Heart right ventricle (tissue), 16 donors: ENCODE data around the gene STAT5B. TPM values are rescaled to one million over a fixed set of nuclear protein-coding genes. Genes with fewer than 3 reads are reported as not detected.
A peak's percentile ranks its signal among the peaks of the same experiment; 100 is the strongest.

Source experiments
- ATAC-seq, 8 donors: fragments of 200-7000 bp; cut with Tn5 transposase; one replicate each; pipeline ENCODE4 v1.9.1; 2020; ENCODE audit warnings: mild to moderate bottlenecking in 8 of 8, moderate library complexity in 8 of 8, moderate number of reproducible peaks in 1 of 8
- DNase-seq, 2 donors: peaks; one replicate each; pipeline ENCODE4 v3.0.0-alpha.2; 2020
- H3K27ac ChIP-seq, 10 donors: fragments of 200-600 bp; sonication (generic) in 2 of 10; one replicate each; pipeline versions ENCODE4 v1.5.0 to v1.8.0; 2020 to 2022; ENCODE audit warnings: mild to moderate bottlenecking in 3 of 10
- H3K27me3 ChIP-seq, 7 donors: fragments of 200-600 bp; one replicate each; pipeline ENCODE4 v1.8.0; 2021 to 2022; ENCODE audit warnings: mild to moderate bottlenecking in 2 of 7
- H3K36me3 ChIP-seq, 9 donors: fragments of 200-600 bp; sonication (generic) in 1 of 9; one replicate each; pipeline versions ENCODE4 v1.5.0 to v1.8.0; 2020 to 2022; ENCODE audit warnings: mild to moderate bottlenecking in 2 of 9
- H3K4me1 ChIP-seq, 9 donors: fragments of 200-600 bp; sonication (generic) in 1 of 9; one replicate each; pipeline versions ENCODE4 v1.5.0 to v1.8.0; 2020 to 2022; ENCODE audit warnings: mild to moderate bottlenecking in 4 of 9
- H3K4me3 ChIP-seq, 10 donors: fragments of 200-600 bp; sonication (generic) in 2 of 10; one replicate each; pipeline versions ENCODE4 v1.5.0 to v1.8.0; 2020 to 2022; ENCODE audit warnings: mild to moderate bottlenecking in 7 of 10, moderate library complexity in 2 of 10
- H3K9me3 ChIP-seq, 11 donors: fragments of 200-600 bp in 10 of 11; sonication (generic) in 2 of 11; one replicate each; pipeline versions ENCODE4 v1.5.0 to v1.8.0; 2013 to 2022; ENCODE audit warnings: mild to moderate bottlenecking in 2 of 11, control low read depth in 1 of 11, moderate library complexity in 1 of 11
- CTCF ChIP-seq, 9 donors: fragments of 200-600 bp; sonication (generic) in 2 of 9; IDR thresholded peaks; one replicate each; pipeline versions ENCODE4 v1.5.0 to v1.8.0; 2021 to 2022; ENCODE audit warnings: antibody characterized with exemption in 9 of 9, mild to moderate bottlenecking in 5 of 9, moderate library complexity in 1 of 9
- WGBS, 2 donors: extraction: QIAGEN DNeasy Blood & Tissue Kit; methylation state at CpG; one replicate each; pipeline ENCODE4 v1.1.7; 2013; ENCODE audit warnings: inconsistent platforms in 1 of 2; 5-methylcytosine and 5-hydroxymethylcytosine counted together
- intact Hi-C, 10 donors: fragments of 100-400 bp; cut with DNase I; formaldehyde crosslinking; loops; one replicate each; pipeline versions ENCODE4 v1.11.1 to v1.14.2; 2022
- polyA plus RNA-seq, 2 donors: library from polyadenylated mRNA; stranded (reverse); fragments of 200-250 nt; gene quantifications; one replicate each; pipeline ENCODE4 v1.2.3, GENCODE V29; 2013
- total RNA-seq, 10 donors: library from RNA; stranded (reverse); fragmentation: NEBNext Ultra II Directional in 3 of 10; extraction: Animal tissue kit (Norgen Biotek cat#: 25700) in 3 of 10; gene quantifications; one replicate each; pipeline versions ENCODE4 v1.2.1 to v1.2.4, GENCODE V29; 2021 to 2023
- donor health status: Arrhythmogenic right ventricular cardiomyopathy.
- donor health status: ischemic (EF 13 %, LVEDD 7.1; RV severe dilation, severe dysfunction).
- donor health status: healthy with polysubstance abuse.
- donor health status: DM: no; HTN: yes; CAD: no.
- donor health status: DM: no; HTN: no; CAD: no.
- donor health status: ischemic (EF 25% LVEDD 6.9; RV normal size, moderate dysfunction).
- donor health status: ischemic (EF 25% LVEDD 5.7; RV mildly dilated, moderate dysfunction).
- donor health status: healthy.
- donor health status: DM: yes; HTN: yes; CAD: no.
- donor health status: Ischemic cardiomyopathy.
- donor health status: ischemic (EF 35%, LVEDD 5.7; RV mildly dilated, moderate dysfunction).
- donor health status: nonischemic (EF 11% LVEDD 7.7; RV severe dilation, severe dysfunction).
- donor health status: DM: yes; HTN: yes; CAD: no.
- donor health status: PGD.
- donor health status: ischemic (EF 29% LVEDD 5.4; RV normal size, mild dysfunction).
- donor health status: nonischemic (EF 23%, LVEDD 6.1; RV moderate dilation, normal function).

Gene STAT5B
- total and polyA plus RNA-seq, 12 donors: 14.4 to 34.7 (median 30.1) TPM

GRCh38 chr17:42236760-42237159 lies 39.4 kb downstream of the STAT5B start:
- no peaks in the 10 kb centered on the region for H3K27me3 ChIP-seq
- peaks cover 0 to 3% (median 0%) of the 10 kb centered on the region in 9 donors for H3K36me3 ChIP-seq
- DNase-seq: no peak
- TF ChIP-seq CTCF (IDR thresholded peaks at IDR 0.05): no peak
- ATAC-seq: no peak
- H3K27ac ChIP-seq: no peak overlapping the region
- intact Hi-C loops: no loop called here
- H3K4me1 ChIP-seq: peaks cover 0 to 25% (median 14%) of the 10 kb centered on the region in 9 donors
- H3K4me3 ChIP-seq: no peak overlapping the region
- WGBS, 2 donors: 88 to 92% methylated on average over 7 of the region's 7 CpGs
- no peaks in the 10 kb centered on the region for H3K9me3 ChIP-seq

GRCh38 chr17:42233994-42234393 lies 42.2 kb downstream of the STAT5B start:
- no peak for DNase-seq
- H3K27ac ChIP-seq: peak overlapping the region in 3 of 10 donors; percentile 4 to 44 (median 30)

GRCh38 chr17:42233156-42233555 lies 43.0 kb downstream of the STAT5B start:
- Histone ChIP-seq H3K4me3 (no peak overlapping the region), H3K27me3 (no peaks in the 10 kb centered on the region), H3K4me1 (peaks cover 0 to 33% (median 19%) of the 10 kb centered on the region in 9 donors), H3K36me3 (peaks cover 0 to 18% (median 0%) of the 10 kb centered on the region in 9 donors), H3K27ac (no peak overlapping the region), H3K9me3 (no peaks in the 10 kb centered on the region)
- ATAC-seq: no peak
- WGBS, 2 donors: 96% methylated on average over 5 of the region's 5 CpGs
- DNase-seq: no peak
- TF ChIP-seq CTCF (IDR thresholded peaks at IDR 0.05): no peak
- intact Hi-C loops: no loop called here

More at GRCh38 chr17:42233994-42234393, 42.2 kb downstream of the STAT5B start:
- Histone ChIP-seq H3K4me1 (peaks cover 0 to 24% (median 14%) of the 10 kb centered on the region in 9 donors), H3K36me3 (peaks cover 0 to 18% (median 0%) of the 10 kb centered on the region in 9 donors), H3K9me3 (no peaks in the 10 kb centered on the region), H3K27me3 (no peaks in the 10 kb centered on the region), H3K4me3 (no peak overlapping the region)
- intact Hi-C loops: no loop called here
- 34 to 38% methylated on average over 2 of the region's 2 CpGs for WGBS, 2 donors
- peak in 7 of 8 donors; percentile 51 to 90 (median 86) for ATAC-seq
- no peak for TF ChIP-seq CTCF (IDR thresholded peaks at IDR 0.05)

- no peak overlapping the region for H3K27ac ChIP-seq
- no peak for ATAC-seq
- TF ChIP-seq CTCF (IDR thresholded peaks at IDR 0.05): no peak
These were observed 46.0 kb downstream of the STAT5B start for GRCh38 chr17:42230225-42230624.

More at GRCh38 chr17:42230225-42230624, 46.0 kb downstream of the STAT5B start:
- H3K9me3 ChIP-seq: no peaks in the 10 kb centered on the region
- no peaks in the 10 kb centered on the region for H3K27me3 ChIP-seq
- intact Hi-C loops: no loop called here
- 85 to 87% methylated on average over 5 of the region's 5 CpGs for WGBS, 2 donors
- H3K4me1 ChIP-seq: peaks cover 4 to 49% (median 34%) of the 10 kb centered on the region in 9 donors
- no peak overlapping the region for H3K4me3 ChIP-seq
- no peak for DNase-seq
- peaks cover 0 to 38% (median 0%) of the 10 kb centered on the region in 9 donors for H3K36me3 ChIP-seq
